Activated T-cell treated with anti-CD3 and anti-CD28 coated beads, Interleukin-2, amount 50 U/mL, for 24 hours (primary cell): ENCODE results near the gene KPNA4.
"Not testable (repeated sequence)": the region's sequence is repeated elsewhere in the genome, so short reads cannot be mapped to it uniquely, and the experiment has no call there.

Experiments used
- DNase-seq: peaks from one replicate; pipeline ENCODE4 v3.0.0-alpha.2; 2020
- H3K27ac Mint-ChIP-seq: 2 replicates; pipeline ENCODE4 v1.8.0; 2020; ENCODE audit warnings: mild to moderate bottlenecking, mixed read lengths
- H3K27me3 Mint-ChIP-seq: 2 replicates; pipeline ENCODE4 v1.8.0; 2020; ENCODE audit warnings: mixed read lengths
- H3K36me3 Mint-ChIP-seq: 2 replicates; pipeline ENCODE4 v1.8.0; 2020; ENCODE audit warnings: low read depth, mixed read lengths
- H3K4me1 Mint-ChIP-seq: 2 replicates; pipeline ENCODE4 v1.8.0; 2020; ENCODE audit warnings: low read depth, mixed read lengths
- H3K4me3 Mint-ChIP-seq: 2 replicates; pipeline ENCODE4 v1.8.0; 2020; ENCODE audit warnings: mild to moderate bottlenecking, moderate library complexity, mixed read lengths
- H3K9me3 Mint-ChIP-seq: 2 replicates; pipeline ENCODE4 v1.8.0; 2020; ENCODE audit warnings: mixed read lengths

KPNA4 gene, protein sequence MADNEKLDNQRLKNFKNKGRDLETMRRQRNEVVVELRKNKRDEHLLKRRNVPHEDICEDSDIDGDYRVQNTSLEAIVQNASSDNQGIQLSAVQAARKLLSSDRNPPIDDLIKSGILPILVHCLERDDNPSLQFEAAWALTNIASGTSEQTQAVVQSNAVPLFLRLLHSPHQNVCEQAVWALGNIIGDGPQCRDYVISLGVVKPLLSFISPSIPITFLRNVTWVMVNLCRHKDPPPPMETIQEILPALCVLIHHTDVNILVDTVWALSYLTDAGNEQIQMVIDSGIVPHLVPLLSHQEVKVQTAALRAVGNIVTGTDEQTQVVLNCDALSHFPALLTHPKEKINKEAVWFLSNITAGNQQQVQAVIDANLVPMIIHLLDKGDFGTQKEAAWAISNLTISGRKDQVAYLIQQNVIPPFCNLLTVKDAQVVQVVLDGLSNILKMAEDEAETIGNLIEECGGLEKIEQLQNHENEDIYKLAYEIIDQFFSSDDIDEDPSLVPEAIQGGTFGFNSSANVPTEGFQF

DNA sequence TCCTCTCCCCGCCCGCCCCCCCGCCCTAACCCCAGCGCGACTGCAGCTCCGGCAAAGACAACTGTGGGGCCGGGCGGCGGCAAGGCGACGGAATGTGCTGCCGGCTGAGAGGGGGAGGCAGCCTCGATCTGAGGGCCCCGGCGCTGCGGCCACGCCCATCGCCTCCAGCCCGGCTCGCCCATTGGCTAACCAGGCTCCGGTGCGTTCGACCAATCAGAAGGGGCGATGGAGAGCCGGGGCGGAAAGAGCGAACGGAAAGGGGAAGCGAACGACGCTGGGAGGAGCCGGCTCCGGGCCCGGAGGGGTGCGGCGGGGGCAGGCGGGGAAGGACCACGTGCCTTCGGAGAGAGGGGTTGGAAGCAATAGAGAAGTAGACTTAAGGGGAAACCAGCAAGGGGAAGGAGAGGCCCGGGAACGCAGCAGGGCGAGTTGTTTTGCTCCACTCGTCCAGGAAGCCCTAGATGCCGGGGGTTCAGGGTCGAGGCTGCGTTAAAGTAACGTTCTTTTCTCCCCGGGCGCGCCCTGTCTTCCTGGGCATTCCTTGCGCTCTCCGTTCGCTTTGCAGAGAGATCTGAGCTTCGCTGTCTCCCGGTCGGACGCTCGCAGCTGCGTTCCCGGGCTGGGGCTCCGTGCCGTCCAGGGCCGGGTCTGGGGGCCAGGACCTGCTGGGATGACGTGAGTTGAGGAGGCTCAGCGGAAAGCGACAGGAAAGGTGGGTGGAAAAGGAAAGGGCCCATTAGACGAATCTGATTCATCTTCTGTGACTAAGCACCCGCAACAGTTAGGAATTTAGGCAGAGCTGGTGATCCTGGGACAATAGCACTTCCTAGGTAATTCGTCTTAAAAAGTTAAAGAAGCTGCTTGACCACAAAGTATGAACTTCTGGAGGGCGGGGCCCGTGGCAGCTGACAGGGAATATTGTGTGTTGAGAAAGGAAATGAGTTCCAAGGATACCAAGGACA is at the start of gene KPNA4:
Gene KPNA4, minus strand, starts transcription at position 130 of the 962 bp plus-strand sequence. CDS start 289 bp downstream, outside the sequence.
- peak within 1 kb of the TSS; percentile 100 for H3K27ac Mint-ChIP-seq
- H3K27me3 Mint-ChIP-seq = no peaks in the 10 kb centered on the region
- peaks cover 80% of the 10 kb centered on the region for H3K36me3 Mint-ChIP-seq
- H3K4me1 Mint-ChIP-seq = peaks cover 50% of the 10 kb centered on the region
- peak within 1 kb of the TSS; percentile 96 for H3K4me3 Mint-ChIP-seq
- H3K9me3 Mint-ChIP-seq = peaks cover 7% of the 10 kb centered on the region
- peak; percentile 97 for DNase-seq

DNA sequence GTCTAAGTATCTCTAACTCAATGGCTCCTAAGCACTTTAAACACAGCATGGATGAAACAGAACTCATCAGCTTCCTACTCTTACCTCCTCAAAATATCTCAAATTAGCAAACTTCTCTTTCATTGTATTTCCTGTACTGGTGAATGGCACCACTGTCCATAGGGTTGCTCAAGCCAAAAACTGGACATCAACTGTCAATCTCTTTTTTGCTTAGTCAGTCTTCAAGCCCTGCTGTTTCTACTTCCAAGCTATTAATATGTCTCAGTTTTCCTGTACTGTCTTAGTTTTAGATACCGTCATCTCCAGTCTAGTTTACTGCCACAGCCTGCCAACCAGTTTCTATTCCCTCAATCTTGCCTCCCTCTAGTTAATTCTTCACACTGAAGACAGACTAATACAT is 48.3 kb upstream of the KPNA4 start:
- peaks cover 29% of the 10 kb centered on the region for H3K27me3 Mint-ChIP-seq
- DNase-seq = no peak
- no peak overlapping the region for H3K4me3 Mint-ChIP-seq
- H3K36me3 Mint-ChIP-seq = no peaks in the 10 kb centered on the region
- H3K27ac Mint-ChIP-seq = no peak overlapping the region
- no peaks in the 10 kb centered on the region for H3K4me1 Mint-ChIP-seq
- H3K9me3 Mint-ChIP-seq = no peaks in the 10 kb centered on the region

DNA sequence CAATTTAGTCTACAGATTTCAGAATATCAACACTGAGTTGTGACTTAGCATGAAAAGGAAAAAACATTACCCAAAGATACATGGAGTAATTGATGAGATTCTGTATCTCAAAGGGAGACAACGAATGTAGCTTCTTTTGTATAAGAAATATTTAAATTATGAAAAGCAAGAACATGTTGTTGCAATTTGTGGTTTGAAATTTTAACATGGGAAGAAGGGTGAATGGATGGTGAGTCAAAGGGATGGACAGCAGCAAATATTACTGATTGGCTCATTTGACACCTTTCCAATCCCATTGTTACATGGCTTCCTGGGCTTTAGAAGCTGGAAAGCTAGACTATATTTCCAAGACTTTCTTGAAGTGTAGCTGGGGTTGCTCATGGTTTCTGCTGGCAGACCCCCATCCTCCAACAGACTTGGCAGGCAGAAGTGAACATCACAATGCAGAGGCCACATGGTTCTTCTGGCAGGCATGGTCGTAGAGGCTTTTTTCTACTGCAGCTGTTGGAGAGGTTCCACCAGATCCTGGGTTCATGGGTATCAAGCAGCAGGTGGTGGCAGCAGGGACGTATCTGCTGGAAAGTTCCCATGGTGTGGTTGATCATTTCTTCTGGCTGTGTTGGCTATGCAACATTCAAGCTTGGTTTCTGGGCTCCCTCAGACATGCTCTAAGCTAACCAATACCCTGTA is 47.2 kb upstream of the KPNA4 start:
- Mint-ChIP-seq H3K4me1 (no peaks in the 10 kb centered on the region), H3K4me3 (no peak overlapping the region), H3K9me3 (no peaks in the 10 kb centered on the region), H3K27me3 (peaks cover 25% of the 10 kb centered on the region), H3K27ac (no peak overlapping the region), H3K36me3 (no peaks in the 10 kb centered on the region)
- no peak for DNase-seq

DNA sequence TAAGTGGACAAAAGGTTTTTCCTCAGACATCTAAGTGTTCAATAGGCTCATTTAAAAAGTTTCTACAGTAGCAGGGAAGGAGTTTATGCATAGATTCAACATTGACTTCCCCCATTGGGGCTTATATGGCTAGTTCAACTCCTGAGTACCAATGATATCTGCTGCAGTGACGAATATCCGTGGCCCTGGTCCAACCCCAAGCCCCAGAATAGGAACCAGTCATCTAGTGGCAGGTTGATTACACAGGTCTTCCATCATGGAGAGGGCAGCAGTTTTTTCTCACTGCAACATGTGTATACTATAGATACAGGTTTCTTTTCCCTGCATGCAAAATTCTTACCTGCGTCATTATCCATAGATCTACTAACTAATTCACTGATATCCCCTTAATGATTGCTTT is 45.8 kb upstream of the KPNA4 start:
- H3K9me3 Mint-ChIP-seq = no peaks in the 10 kb centered on the region
- no peak for DNase-seq
- no peak overlapping the region for H3K27ac Mint-ChIP-seq
- H3K36me3 Mint-ChIP-seq = no peaks in the 10 kb centered on the region
- H3K27me3 Mint-ChIP-seq = peaks cover 22% of the 10 kb centered on the region
- H3K4me3 Mint-ChIP-seq = no peak overlapping the region
- H3K4me1 Mint-ChIP-seq = no peaks in the 10 kb centered on the region

DNA sequence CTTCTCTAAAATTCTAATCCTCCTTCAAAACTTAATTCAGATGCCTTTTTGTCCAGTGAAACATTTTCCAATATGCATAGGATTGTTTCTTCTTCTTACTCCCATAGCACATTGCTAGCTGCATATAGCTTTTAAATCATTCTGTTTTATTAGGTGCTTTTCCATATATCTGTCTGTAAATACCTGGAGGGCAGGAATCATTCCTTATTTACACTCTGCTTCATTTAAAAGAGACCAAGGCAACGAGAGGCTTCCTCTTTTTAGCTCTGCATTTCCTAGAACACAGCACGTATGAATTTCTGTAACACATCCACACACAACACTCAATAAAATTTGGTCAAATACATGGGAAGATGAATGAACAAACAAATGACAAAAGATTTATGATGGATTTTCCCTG is 43.5 kb upstream of the KPNA4 start:
- no peak overlapping the region for H3K4me3 Mint-ChIP-seq

DNA sequence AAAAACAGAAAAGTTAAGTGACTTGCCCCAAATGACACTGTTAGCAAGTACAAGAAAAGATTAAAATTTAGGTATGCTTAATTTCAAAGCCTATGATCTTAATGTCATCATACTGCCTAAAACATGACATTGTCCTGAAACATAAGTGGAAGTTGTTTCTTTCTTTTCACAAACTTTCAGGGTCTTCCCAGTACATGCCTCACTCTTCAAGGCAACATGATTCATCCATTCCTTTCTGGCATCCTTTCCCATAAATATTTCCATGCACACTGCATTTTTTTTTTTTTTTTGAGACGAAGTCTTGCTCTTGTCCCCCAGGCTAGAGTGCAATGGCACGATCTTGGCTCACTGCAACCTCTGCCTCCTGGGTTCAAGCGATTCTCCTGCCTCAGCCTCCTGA is 42.5 kb upstream of the KPNA4 start:
- DNase-seq = no peak
- no peak overlapping the region for H3K4me3 Mint-ChIP-seq
- H3K4me1 Mint-ChIP-seq = no peaks in the 10 kb centered on the region
- no peaks in the 10 kb centered on the region for H3K36me3 Mint-ChIP-seq
- no peak overlapping the region for H3K27ac Mint-ChIP-seq
- H3K9me3 Mint-ChIP-seq = no peaks in the 10 kb centered on the region
- H3K27me3 Mint-ChIP-seq = peaks cover 3% of the 10 kb centered on the region

More for the DNA sequence above, 43.5 kb upstream of the KPNA4 start:
- no peaks in the 10 kb centered on the region for H3K9me3 Mint-ChIP-seq
- no peaks in the 10 kb centered on the region for H3K4me1 Mint-ChIP-seq
- DNase-seq = no peak
- H3K27ac Mint-ChIP-seq = no peak overlapping the region
- peaks cover 14% of the 10 kb centered on the region for H3K27me3 Mint-ChIP-seq
- H3K36me3 Mint-ChIP-seq = no peaks in the 10 kb centered on the region

DNA sequence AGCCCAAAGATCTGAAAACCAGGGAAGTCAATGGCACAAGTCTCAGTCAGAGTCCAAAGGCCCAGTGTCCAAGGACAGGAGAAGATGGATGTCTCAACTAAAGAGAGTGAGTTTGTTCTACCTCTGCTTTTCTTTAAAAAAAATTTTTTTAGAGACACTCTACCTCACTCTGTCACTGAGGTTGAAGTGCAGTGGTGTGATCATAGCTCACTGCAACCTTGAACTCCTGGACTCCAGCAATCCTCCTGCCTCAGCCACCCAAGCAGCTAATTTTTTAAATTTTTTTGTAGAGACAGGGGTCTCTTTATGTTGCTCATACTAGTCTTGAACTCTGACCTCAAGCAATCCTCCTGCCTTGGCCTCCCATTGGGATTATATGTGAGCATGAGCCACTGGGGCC is 39.9 kb upstream of the KPNA4 start:
- H3K36me3 Mint-ChIP-seq = no peaks in the 10 kb centered on the region
- DNase-seq = no peak
- H3K27me3 Mint-ChIP-seq = peaks cover 3% of the 10 kb centered on the region
- H3K27ac Mint-ChIP-seq = no peak overlapping the region
- no peaks in the 10 kb centered on the region for H3K4me1 Mint-ChIP-seq
- H3K4me3 Mint-ChIP-seq = no peak overlapping the region
- no peaks in the 10 kb centered on the region for H3K9me3 Mint-ChIP-seq

DNA sequence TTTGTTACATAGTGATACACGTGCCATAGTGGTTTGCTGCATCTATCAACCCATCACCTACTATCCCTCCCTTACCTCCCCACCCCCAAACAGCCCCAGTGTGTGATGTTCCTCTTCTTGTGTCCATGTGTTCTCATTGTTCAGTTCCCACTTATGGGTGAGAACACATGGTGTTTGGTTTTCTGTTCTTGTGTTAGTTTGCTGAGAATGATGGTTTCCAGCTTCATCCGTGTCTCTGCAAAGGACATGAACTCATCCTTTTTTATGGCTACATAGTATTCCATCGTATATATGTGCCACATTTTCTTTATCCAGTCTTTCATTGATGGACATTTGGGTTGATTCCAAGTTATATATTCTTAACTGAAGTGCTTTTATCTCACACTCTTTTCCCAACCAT is 38.5 kb upstream of the KPNA4 start:
- not testable (repeated sequence) for DNase-seq, H3K36me3 Mint-ChIP-seq, H3K9me3 Mint-ChIP-seq, H3K27ac Mint-ChIP-seq, H3K4me3 Mint-ChIP-seq, H3K27me3 Mint-ChIP-seq, H3K4me1 Mint-ChIP-seq

DNA sequence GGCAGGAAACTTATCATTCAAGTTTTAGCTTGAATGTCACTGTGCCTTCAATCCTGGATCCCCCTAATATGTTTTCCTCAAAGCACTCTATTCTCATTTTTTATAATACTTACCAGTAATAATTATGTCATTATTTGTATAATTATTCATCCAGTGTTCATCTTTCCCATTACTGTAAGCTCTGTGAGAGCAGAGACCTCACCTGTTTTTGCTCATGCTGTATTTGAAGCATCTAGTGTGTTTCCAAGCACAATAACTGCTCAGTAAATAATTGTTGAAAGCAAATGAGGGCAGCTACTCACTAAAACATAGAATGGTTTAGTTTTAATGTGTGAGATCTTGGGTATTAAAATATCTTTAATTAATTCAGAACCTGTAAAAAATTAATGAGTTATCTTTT is 36.9 kb upstream of the KPNA4 start:
- Mint-ChIP-seq H3K36me3 (no peaks in the 10 kb centered on the region), H3K27me3 (peaks cover 3% of the 10 kb centered on the region), H3K9me3 (no peaks in the 10 kb centered on the region), H3K4me1 (no peaks in the 10 kb centered on the region), H3K4me3 (no peak overlapping the region), H3K27ac (no peak overlapping the region)
- DNase-seq = no peak

DNA sequence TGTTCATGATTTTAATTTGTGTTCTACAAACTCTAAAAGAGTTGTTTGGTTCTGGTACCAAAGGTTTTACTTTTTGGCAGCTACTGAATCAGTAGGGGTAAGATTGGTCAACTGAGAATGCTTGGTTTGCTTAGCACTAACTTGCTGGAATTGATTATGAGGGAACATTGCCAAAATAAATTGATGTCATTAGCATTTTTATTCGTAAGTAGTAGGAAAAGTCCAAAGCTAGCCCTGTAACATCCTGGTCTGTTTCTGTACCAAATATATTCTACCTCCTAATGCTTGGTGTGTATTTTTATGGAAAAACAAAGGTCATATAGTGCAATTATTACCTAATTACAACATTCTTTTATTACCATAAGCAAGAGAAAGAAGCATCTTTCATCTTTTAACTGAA is 35.9 kb upstream of the KPNA4 start:
- DNase-seq = no peak
- Mint-ChIP-seq H3K4me3 (no peak overlapping the region), H3K9me3 (no peaks in the 10 kb centered on the region), H3K4me1 (no peaks in the 10 kb centered on the region), H3K27me3 (peaks cover 3% of the 10 kb centered on the region), H3K36me3 (no peaks in the 10 kb centered on the region), H3K27ac (no peak overlapping the region)

DNA sequence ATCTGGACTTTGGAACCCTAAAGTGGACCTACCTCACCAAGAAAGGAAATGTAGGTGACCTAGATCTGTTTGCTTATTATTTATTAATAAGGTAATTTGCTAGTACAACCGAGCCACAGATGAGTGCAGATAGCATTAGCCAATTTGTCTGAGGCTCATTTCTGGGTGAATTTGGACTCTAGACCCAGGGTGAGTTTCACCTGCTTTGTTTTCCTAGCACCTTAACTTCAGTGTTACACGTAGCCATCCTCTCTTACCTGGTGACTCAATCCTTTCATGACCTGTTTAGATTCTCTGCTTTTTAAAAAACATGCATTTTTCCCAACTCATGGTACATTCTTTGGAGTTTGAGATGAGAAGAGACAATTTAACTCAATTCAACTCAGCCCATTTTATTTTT is 33.5 kb upstream of the KPNA4 start:
- Mint-ChIP-seq H3K36me3 (no peaks in the 10 kb centered on the region), H3K9me3 (peaks cover 8% of the 10 kb centered on the region), H3K27me3 (peaks cover 3% of the 10 kb centered on the region), H3K27ac (no peak overlapping the region), H3K4me3 (no peak overlapping the region), H3K4me1 (no peaks in the 10 kb centered on the region)
- DNase-seq = no peak

DNA sequence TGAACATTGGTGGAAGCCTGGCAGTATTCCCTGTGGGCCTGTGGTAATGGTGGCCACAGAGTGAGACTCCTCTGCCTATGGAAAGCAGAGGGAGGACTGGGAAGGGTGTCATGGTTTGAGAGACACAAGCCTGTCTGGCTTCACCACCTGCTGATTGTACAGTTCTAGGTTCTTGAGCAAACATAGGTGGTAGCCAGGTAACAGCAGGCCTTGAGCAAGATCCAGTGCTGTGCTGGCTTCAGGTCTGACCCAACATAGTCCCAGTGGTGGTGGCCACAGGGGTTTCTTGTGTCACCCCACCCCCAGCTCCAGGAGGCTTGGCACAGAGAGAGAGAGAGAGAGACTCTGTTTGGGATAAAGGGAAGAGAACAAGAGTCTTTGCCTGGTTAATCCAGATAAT is 22.7 kb upstream of the KPNA4 start:
- H3K9me3 Mint-ChIP-seq = peaks cover 4% of the 10 kb centered on the region
- H3K36me3 Mint-ChIP-seq = no peaks in the 10 kb centered on the region
- DNase-seq = no peak
- H3K27me3 Mint-ChIP-seq = peaks cover 47% of the 10 kb centered on the region
- no peak overlapping the region for H3K4me3 Mint-ChIP-seq
- H3K4me1 Mint-ChIP-seq = no peaks in the 10 kb centered on the region
- no peak overlapping the region for H3K27ac Mint-ChIP-seq

DNA sequence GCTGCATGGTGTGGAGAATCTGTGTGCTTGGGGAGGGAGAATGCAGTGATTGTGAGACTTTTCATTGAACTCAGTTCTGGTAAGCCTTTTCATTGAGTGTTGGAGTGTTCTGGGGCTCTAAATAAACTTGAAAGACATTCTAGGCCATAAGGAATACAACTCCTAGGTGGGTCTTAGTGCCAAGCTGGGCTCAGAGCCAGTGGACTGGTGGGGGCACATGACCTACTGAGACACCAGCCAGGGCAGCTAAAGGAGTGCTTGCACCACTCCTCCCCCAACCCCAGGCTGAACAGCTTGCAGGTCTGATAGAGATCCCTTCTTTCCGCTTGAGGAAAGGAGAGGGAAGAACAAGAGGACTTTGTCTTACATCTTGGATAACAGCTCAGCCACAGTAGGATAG is 21.7 kb upstream of the KPNA4 start:
- H3K4me1 Mint-ChIP-seq = no peaks in the 10 kb centered on the region

DNA sequence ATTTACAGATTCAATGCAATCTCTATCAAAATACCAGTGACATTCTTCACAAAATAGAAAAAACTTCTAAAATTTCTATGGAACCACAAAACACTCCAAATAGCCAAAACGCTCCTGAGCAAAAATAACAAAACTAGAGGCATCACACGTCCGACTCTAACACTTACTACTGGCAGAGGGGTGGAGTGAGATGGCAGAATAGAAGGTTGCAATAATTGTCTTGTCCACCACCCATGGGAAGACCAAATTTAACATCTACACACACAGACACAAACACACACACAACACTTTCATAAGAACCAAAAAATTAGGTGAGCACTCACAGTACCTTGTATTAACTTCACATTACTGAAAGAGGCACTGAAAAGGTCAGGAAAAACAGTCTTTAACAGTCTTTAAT is 21.3 kb upstream of the KPNA4 start:
- H3K36me3 Mint-ChIP-seq = no peaks in the 10 kb centered on the region
- DNase-seq = no peak
- peaks cover 51% of the 10 kb centered on the region for H3K27me3 Mint-ChIP-seq
- no peaks in the 10 kb centered on the region for H3K4me1 Mint-ChIP-seq
- no peak overlapping the region for H3K4me3 Mint-ChIP-seq
- no peak overlapping the region for H3K27ac Mint-ChIP-seq
- H3K9me3 Mint-ChIP-seq = peaks cover 7% of the 10 kb centered on the region

More for the DNA sequence above, 21.7 kb upstream of the KPNA4 start:
- Mint-ChIP-seq H3K36me3 (no peaks in the 10 kb centered on the region), H3K4me3 (no peak overlapping the region), H3K27me3 (peaks cover 47% of the 10 kb centered on the region), H3K27ac (no peak overlapping the region), H3K9me3 (peaks cover 4% of the 10 kb centered on the region)
- DNase-seq = no peak
